ENCODE data around the gene SNX25. TPM values are rescaled to one million over a fixed set of nuclear protein-coding genes. Genes with fewer than 3 reads are reported as not detected.

Gene SNX25
- total RNA-seq, 1 experiment from 2014 or later, result 8.4 TPM

DNA sequence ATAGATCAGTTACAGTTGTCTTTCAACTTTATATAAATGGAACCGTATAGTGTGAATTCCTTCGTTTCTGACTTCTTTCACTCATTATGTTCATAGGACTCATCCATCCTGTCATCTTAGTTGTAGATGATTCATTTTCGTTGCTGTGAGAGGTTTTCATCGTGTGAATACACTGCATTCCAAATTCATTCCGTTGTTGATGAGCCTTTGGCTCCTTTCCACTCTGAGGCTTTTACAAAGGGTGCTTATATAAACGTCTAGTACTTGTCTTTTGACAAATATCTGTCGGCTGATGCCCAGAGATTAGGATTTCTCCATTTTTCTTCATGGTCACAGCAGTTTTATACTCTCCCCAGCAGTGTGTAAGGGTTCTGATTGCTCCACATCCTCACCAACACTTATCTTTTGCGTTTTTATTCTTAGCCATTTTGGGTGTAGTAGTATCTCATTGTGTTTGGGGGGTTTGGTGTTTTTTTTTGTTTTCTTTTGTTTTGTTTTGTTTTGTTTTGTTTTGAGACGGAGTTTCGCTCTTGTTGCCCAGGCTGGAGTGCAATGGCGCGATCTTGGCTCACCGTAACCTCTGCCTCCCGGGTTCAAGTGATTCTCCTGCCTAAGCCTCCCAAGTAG lies 137.7 kb downstream of the SNX25 start:
- Histone ChIP-seq H3K27ac (ENCODE audit: low read length) (no peak overlapping the region), H3K9me2 (replicated peaks; ENCODE audit: low read length) (no peaks in the 10 kb centered on the region), H3K4me2 (ENCODE audit: low read length) (no peak overlapping the region), H3K79me2 (ENCODE audit: low read length) (no peaks in the 10 kb centered on the region), H3F3A (ENCODE audit: low read length, unreplicated experiment) (no peaks in the 10 kb centered on the region), H3K4me1 (ENCODE audit: insufficient read depth, low read length) (no peaks in the 10 kb centered on the region), H3K9ac (ENCODE audit: low read length) (no peak overlapping the region), H3K9me3 (ENCODE audit: low read length) (no peaks in the 10 kb centered on the region), H2AFZ (ENCODE audit: low read length) (no peak overlapping the region), H3K27me3 (ENCODE audit: low read length) (no peaks in the 10 kb centered on the region), H4K20me1 (ENCODE audit: low read length) (no peaks in the 10 kb centered on the region), H3K4me3 (ENCODE audit: low read length) (no peak overlapping the region), H3K36me3 (ENCODE audit: low read depth, low read length) (no peaks in the 10 kb centered on the region)
- POLR2A ChIA-PET (ENCODE audit: unreplicated experiment), result no interaction called here
- no peak for ATAC-seq
- TF ChIP-seq, protein P1, sequence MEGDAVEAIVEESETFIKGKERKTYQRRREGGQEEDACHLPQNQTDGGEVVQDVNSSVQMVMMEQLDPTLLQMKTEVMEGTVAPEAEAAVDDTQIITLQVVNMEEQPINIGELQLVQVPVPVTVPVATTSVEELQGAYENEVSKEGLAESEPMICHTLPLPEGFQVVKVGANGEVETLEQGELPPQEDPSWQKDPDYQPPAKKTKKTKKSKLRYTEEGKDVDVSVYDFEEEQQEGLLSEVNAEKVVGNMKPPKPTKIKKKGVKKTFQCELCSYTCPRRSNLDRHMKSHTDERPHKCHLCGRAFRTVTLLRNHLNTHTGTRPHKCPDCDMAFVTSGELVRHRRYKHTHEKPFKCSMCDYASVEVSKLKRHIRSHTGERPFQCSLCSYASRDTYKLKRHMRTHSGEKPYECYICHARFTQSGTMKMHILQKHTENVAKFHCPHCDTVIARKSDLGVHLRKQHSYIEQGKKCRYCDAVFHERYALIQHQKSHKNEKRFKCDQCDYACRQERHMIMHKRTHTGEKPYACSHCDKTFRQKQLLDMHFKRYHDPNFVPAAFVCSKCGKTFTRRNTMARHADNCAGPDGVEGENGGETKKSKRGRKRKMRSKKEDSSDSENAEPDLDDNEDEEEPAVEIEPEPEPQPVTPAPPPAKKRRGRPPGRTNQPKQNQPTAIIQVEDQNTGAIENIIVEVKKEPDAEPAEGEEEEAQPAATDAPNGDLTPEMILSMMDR (conservative IDR thresholded peaks at IDR 0.05; ENCODE audit: low read depth, low read length), result no peak
- TF ChIP-seq EZH2phosphoT487 (IDR thresholded peaks at IDR 0.05; ENCODE audit: borderline replicate concordance, low read length) (no peak), EZH2 (IDR thresholded peaks at IDR 0.05; ENCODE audit: low read length, unreplicated experiment) (no peak)
- no TSS peak for BruUV-seq (replicated peaks)
- CTCF ChIA-PET, result no interaction called here
- DNase-seq, result no peak
- intact Hi-C loops (cut with micrococcal nuclease), result no loop called here

DNA sequence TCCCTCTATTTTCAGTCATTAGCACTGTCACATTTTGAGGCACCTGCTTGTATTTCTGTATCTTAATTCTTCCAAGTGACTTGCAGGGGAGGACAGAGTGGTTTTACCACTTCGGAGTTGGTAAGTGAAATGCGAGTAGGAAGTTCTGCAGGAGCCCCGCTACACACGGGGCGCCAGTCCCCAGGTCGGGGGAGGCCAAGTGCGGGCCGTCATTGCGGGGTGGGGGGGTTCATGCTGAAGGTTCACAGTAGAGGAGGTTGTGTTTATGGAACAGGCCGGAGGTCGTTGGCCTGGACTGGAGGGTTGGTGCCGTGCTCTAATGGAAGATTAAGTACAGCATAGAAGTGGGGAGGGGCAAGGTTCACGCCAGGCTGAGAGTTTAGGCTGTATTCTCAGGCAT lies 142.3 kb downstream of the SNX25 start:
- BruUV-seq (replicated peaks), result no TSS peak
- Histone ChIP-seq H3K27me3 (ENCODE audit: low read length) (no peaks in the 10 kb centered on the region), H3K79me2 (ENCODE audit: low read length) (no peaks in the 10 kb centered on the region), H3K4me3 (ENCODE audit: low read length) (no peak overlapping the region), H3K36me3 (ENCODE audit: low read depth, low read length) (no peaks in the 10 kb centered on the region), H3K9me2 (replicated peaks; ENCODE audit: low read length) (no peaks in the 10 kb centered on the region), H3F3A (ENCODE audit: low read length, unreplicated experiment) (no peaks in the 10 kb centered on the region), H2AFZ (ENCODE audit: low read length) (no peak overlapping the region), H3K4me1 (ENCODE audit: insufficient read depth, low read length) (no peaks in the 10 kb centered on the region), H3K9ac (ENCODE audit: low read length) (no peak overlapping the region), H3K27ac (ENCODE audit: low read length) (no peak overlapping the region), H3K9me3 (ENCODE audit: low read length) (no peaks in the 10 kb centered on the region), H3K4me2 (ENCODE audit: low read length) (no peak overlapping the region), H4K20me1 (ENCODE audit: low read length) (no peaks in the 10 kb centered on the region)
- TF ChIP-seq, protein P1 (conservative IDR thresholded peaks at IDR 0.05; ENCODE audit: low read depth, low read length), result no peak
- TF ChIP-seq EZH2 (IDR thresholded peaks at IDR 0.05; ENCODE audit: low read length, unreplicated experiment) (no peak), EZH2phosphoT487 (IDR thresholded peaks at IDR 0.05; ENCODE audit: borderline replicate concordance, low read length) (no peak)
- intact Hi-C loops (cut with micrococcal nuclease), result no loop called here
- ChIA-PET CTCF (no interaction called here), POLR2A (ENCODE audit: unreplicated experiment) (no interaction called here)
- DNase-seq, result no peak
- ATAC-seq, result no peak

DNA sequence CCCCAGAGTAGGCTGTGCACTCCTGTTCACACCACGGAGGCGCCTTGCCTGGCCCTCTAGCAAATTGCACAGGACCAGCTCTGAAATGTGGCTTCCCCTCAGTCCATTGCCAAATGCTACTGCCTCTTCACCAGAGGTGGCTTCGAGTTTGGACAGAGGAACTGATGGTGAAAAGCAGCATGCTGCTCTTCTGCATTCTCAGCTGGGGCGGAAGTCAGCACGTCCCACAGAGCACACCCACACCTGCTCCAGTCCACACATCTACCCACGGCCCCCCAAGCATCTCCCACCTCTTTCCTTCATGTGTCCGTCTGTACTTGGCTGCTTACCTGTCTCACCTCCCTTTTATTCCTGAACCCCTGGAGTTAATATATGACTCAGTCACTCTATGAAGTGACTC lies 142.8 kb downstream of the SNX25 start:
- no peaks in the 10 kb centered on the region for H3K9me3 ChIP-seq (ENCODE audit: low read length)
- ATAC-seq, result no peak
- no TSS peak for BruUV-seq (replicated peaks)
- H3K4me2 ChIP-seq (ENCODE audit: low read length), result no peak overlapping the region
- no peaks in the 10 kb centered on the region for H3K27me3 ChIP-seq (ENCODE audit: low read length)
- H2AFZ ChIP-seq (ENCODE audit: low read length), result no peak overlapping the region
- TF ChIP-seq EZH2phosphoT487 (IDR thresholded peaks at IDR 0.05; ENCODE audit: borderline replicate concordance, low read length), result no peak
- TF ChIP-seq EZH2 (IDR thresholded peaks at IDR 0.05; ENCODE audit: low read length, unreplicated experiment), result no peak
- TF ChIP-seq, protein P1 (conservative IDR thresholded peaks at IDR 0.05; ENCODE audit: low read depth, low read length), result no peak
- DNase-seq, result no peak
- no peaks in the 10 kb centered on the region for H3K4me1 ChIP-seq (ENCODE audit: insufficient read depth, low read length)
- ChIA-PET CTCF (no interaction called here), POLR2A (ENCODE audit: unreplicated experiment) (no interaction called here)
- H3K79me2 ChIP-seq (ENCODE audit: low read length), result no peaks in the 10 kb centered on the region
- H3F3A ChIP-seq (ENCODE audit: low read length, unreplicated experiment), result no peaks in the 10 kb centered on the region
- H4K20me1 ChIP-seq (ENCODE audit: low read length), result no peaks in the 10 kb centered on the region
- H3K36me3 ChIP-seq (ENCODE audit: low read depth, low read length), result no peaks in the 10 kb centered on the region
- H3K9ac ChIP-seq (ENCODE audit: low read length), result no peak overlapping the region
- H3K4me3 ChIP-seq (ENCODE audit: low read length), result no peak overlapping the region
- intact Hi-C loops (cut with micrococcal nuclease), result no loop called here
- no peak overlapping the region for H3K27ac ChIP-seq (ENCODE audit: low read length)
- no peaks in the 10 kb centered on the region for H3K9me2 ChIP-seq (replicated peaks; ENCODE audit: low read length)

Measured in PC-3 (cell line).